ENCODE data around the gene DLG1. TPM values are rescaled to one million over a fixed set of nuclear protein-coding genes. Genes with fewer than 3 reads are reported as not detected.

The DLG1 gene
- total and polyA plus RNA-seq, 2 of the 4 experiments (the other 2 are of a cell fraction) = 21.2 to 57.7 TPM

GRCh38 chr3:197181741-197182140, 116.7 kb downstream of the DLG1 start:
- Histone ChIP-seq H3K9me3 (ENCODE audit: control insufficient read depth, insufficient read depth, low read length) (no peaks in the 10 kb centered on the region), H2BK120ac (ENCODE audit: low read depth, low read length) (no peak overlapping the region), H3K4me3 (ENCODE audit: insufficient read depth, low read depth, low read length) (no peak overlapping the region), H3K27me3 (ENCODE audit: control insufficient read depth, insufficient read depth, low read length) (no peaks in the 10 kb centered on the region), H3K36me3 (ENCODE audit: control insufficient read depth, insufficient read depth, low read length) (peaks cover 3% of the 10 kb centered on the region; the same call in 1 of the 2 replicates), H2BK20ac (ENCODE audit: low read depth, low read length) (no peak overlapping the region), H3K4me2 (ENCODE audit: low read depth, low read length) (no peak overlapping the region), H4K20me1 (ENCODE audit: insufficient read depth, low read length) (peaks cover 23% of the 10 kb centered on the region; the same call in 1 of the 2 replicates), H2BK15ac (ENCODE audit: low read depth, low read length) (no peak overlapping the region), H2AFZ (replicated peaks; ENCODE audit: low read length, poor library complexity) (no peak overlapping the region), H3K23ac (ENCODE audit: low read depth, low read length) (no peak overlapping the region), H3K14ac (replicated peaks; ENCODE audit: low read depth, low read length) (no peak overlapping the region), H3K27ac (ENCODE audit: insufficient read depth, low read length) (no peak overlapping the region), H3K9ac (ENCODE audit: low read depth, low read length) (no peak overlapping the region), H3K4ac (ENCODE audit: low read depth, low read length) (no peak overlapping the region), H3K18ac (ENCODE audit: low read depth, low read length) (no peak overlapping the region), H4K8ac (ENCODE audit: low read depth in 2 of 2, low read length in 2 of 2) (no peak overlapping the region), H4K5ac (ENCODE audit: low read depth, low read length) (no peak overlapping the region), H3K79me1 (ENCODE audit: low read depth in 1 of 2, low read length in 2 of 2) (peaks cover 25 to 41% of the 10 kb centered on the region in 2 experiments), H2BK5ac (ENCODE audit: low read depth, low read length, poor library complexity, severe bottlenecking) (no peak overlapping the region), H2AK9ac (replicated peaks; ENCODE audit: low read depth, low read length, poor library complexity) (no peak overlapping the region), H4K91ac (ENCODE audit: insufficient read depth, low read depth, low read length) (no peak overlapping the region), H2AK5ac (ENCODE audit: low read depth, low read length) (no peak overlapping the region), H3K4me1 (ENCODE audit: control insufficient read depth, insufficient read depth, low read length) (no peaks in the 10 kb centered on the region), H3K9me1 (ENCODE audit: insufficient read depth, low read length) (0 out of 2 replicates have a peak, but pooled peaks cover 2% of the 10 kb centered on the region), H3K56ac (ENCODE audit: extremely low read depth, insufficient read depth, low read length) (no peak overlapping the region)
- CTCF ChIA-PET = interaction anchor here (1.2 kb wide), 1 partner anchor 212 kb away, joined by 3 read pairs; no protein-coding TSS in a partner anchor
- WGBS, 2 experiments (ENCODE audit: extremely low coverage in 2 of 2, insufficient read length in 1 of 2) = no CpG with 5 or more reads among the region's 6 CpGs
- no TSS peak for BruUV-seq (replicated peaks)
- POLR2A ChIA-PET (ENCODE audit: unreplicated experiment) = no interaction called here
- in situ Hi-C loops (cut with MboI; ENCODE audit: low sequenced_read_pairs) = loop anchor here (10.0 kb wide), 1 partner anchor 207 kb away; no protein-coding TSS in a partner anchor
- ATAC-seq (ENCODE audit: low read depth) (peak; percentile 91), DNase-seq (peak; percentile 72)
- TF ChIP-seq CEBPB (IDR thresholded peaks at IDR 0.05; ENCODE audit: low read depth, low read length) (peak; percentile 90), BHLHE40 (IDR thresholded peaks at IDR 0.05; ENCODE audit: low read depth, low read length) (no peak), POLR2A (IDR thresholded peaks at IDR 0.05; ENCODE audit: low read depth, low read length) (no peak)
- intact Hi-C loops (cut with micrococcal nuclease) = no loop called here
- dilution Hi-C loops (cut with HindIII; ENCODE audit: low sequenced_read_pairs, unreplicated experiment) = no loop called here

All from IMR-90 (cell line).